IPS-20b (cell line): ENCODE results near the gene CNPY4.
A peak's percentile ranks its signal among the peaks of the same experiment; 100 is the strongest.

Experiments
- H3K27ac ChIP-seq: one replicate; pipeline ENCODE4 v1.5.1; 2013; ENCODE audit warnings: low read length
- H3K27me3 ChIP-seq: 2 replicates; pipeline ENCODE4 v1.6.1; 2013; ENCODE audit warnings: mild to moderate bottlenecking, low read length, inconsistent platforms; ENCODE audit not compliant: insufficient read depth
- H3K36me3 ChIP-seq: 2 replicates; pipeline ENCODE4 v1.6.1; 2013; ENCODE audit warnings: low read depth, mild to moderate bottlenecking, inconsistent platforms, low read length, moderate library complexity; ENCODE audit not compliant: insufficient read depth
- H3K4me1 ChIP-seq: 2 replicates; pipeline ENCODE4 v1.6.1; 2013; ENCODE audit warnings: mild to moderate bottlenecking, control low read depth, inconsistent platforms, low read length, moderate library complexity; ENCODE audit not compliant: insufficient read depth
- H3K4me3 ChIP-seq: 2 replicates; pipeline ENCODE4 v1.5.1; 2013; ENCODE audit warnings: mild to moderate bottlenecking, low read length, inconsistent platforms
- H3K9ac ChIP-seq: 2 replicates; pipeline ENCODE4 v1.6.1; 2013; ENCODE audit warnings: low read depth, mild to moderate bottlenecking, inconsistent platforms, low read length, moderate library complexity
- H3K9me3 ChIP-seq: 2 replicates; pipeline ENCODE4 v1.6.1; 2013; ENCODE audit warnings: mild to moderate bottlenecking, low read depth, low read length, inconsistent platforms; ENCODE audit not compliant: insufficient read depth

Gene CNPY4

DNA sequence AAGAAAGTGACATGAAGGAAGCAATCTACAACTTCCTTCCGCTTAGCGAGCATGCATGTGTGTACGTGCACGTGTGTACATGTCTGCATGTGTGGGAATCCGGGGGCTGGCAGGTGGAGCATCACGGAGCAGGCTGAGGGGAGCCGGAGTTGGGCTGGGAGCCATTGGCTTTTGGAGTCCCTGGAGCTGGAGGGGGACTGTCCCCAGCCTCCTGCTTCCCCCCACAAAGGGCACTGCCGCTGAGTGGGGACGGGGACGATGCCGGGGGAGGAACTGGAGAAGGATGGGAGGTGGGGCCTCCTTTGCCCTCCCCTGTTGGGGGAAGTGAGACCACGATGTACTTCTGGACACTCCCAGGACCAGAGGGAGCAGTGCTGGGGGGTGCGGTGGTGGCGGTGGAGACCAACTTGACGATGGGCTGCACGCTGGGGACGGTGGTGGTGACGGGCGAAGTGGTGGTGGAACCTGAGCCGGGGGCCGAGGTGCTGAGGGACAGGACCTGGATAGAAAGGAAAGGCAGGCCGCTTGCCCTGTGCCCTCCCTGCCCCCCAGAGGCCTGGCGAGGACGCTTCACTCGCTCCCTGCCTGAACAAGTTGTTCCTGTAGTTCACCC, 12.2 kb upstream of the CNPY4 start:
- no peaks in the 10 kb centered on the region for H3K9me3 ChIP-seq
- H3K27ac ChIP-seq = no peak overlapping the region
- H3K27me3 ChIP-seq = no peaks in the 10 kb centered on the region
- H3K4me1 ChIP-seq = 0 out of 2 replicates have a peak, but pooled peaks cover 2% of the 10 kb centered on the region
- no peak overlapping the region for H3K9ac ChIP-seq
- H3K36me3 ChIP-seq = peaks cover 84% of the 10 kb centered on the region
- no peak overlapping the region for H3K4me3 ChIP-seq

DNA sequence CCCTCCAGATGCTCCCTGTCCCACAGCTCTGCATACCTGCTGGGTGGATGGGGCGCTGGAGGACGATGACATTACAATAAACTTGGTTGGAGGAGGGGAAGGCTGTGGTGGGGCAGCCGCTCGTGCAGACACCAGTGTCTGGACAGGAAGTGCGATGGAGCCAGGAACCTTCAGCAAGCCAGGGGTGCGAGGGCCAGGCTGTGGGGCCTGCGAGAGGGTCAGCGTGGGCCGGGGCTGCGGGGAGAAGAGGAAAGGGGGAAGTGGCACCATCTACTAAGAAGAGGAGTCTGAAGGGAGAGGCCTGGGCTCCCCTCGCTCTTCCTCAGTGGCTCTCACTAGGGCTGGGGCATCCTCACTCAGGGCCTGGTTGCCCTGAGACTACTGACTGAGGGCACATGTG, 11.5 kb upstream of the CNPY4 start:
- Histone ChIP-seq H3K36me3 (peaks cover 91% of the 10 kb centered on the region), H3K27ac (no peak overlapping the region), H3K27me3 (no peaks in the 10 kb centered on the region), H3K9me3 (no peaks in the 10 kb centered on the region), H3K9ac (no peak overlapping the region), H3K4me1 (no peaks in the 10 kb centered on the region), H3K4me3 (no peak overlapping the region)

DNA sequence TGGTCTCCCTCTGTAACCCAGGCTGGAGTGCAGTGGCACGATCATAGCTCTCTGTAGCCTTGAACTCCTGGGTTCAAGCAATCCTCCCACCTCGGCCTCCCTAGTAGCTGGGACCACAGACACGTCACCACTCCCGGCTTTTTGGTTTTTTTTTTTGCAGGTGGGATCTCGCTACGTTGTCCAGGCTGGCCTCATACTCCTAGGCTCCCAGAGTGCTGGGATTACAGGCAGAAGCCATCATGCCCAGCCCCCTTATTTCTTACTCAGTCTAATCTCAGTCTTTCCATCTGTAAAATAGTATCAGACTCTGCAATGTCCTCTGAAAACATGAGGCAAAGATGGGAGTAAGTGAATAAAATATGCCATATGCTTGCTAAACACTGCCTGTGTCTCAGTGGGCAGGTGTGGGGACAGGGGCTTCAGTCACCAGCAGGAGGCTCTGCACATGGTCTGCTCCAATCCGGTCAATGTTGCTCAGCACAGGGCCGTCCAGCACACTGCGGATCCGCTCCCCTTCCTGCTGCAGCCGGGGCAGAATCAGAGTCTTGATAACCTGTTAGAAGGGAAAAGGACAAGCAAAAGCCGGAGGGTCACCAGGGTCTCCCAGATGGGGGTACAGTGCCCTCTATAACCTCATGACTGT, 9.8 kb upstream of the CNPY4 start:
- H3K27me3 ChIP-seq = no peaks in the 10 kb centered on the region
- H3K9me3 ChIP-seq = no peaks in the 10 kb centered on the region
- H3K27ac ChIP-seq = no peak overlapping the region
- H3K9ac ChIP-seq = no peak overlapping the region
- H3K36me3 ChIP-seq = peaks cover 91% of the 10 kb centered on the region
- H3K4me1 ChIP-seq = no peaks in the 10 kb centered on the region
- H3K4me3 ChIP-seq = no peak overlapping the region

DNA sequence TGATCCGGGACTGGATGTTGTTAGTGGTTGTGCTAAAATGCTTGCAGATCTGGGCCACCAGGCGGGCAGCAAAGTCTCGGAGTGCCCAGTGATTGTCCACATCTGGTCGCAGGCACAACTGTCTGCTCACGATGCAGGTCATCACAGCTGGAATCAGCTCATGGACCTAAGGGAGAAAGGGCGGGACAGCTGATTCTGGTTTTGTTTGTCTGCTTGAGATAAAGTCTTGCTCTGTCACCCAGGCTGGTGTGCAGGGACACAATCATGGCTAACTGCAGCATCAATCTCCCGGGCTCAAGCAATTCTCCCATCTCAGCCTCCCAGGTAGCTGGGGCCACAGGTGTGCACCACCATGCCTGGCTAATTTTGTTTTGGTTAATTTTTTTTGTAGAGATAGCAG, 8.3 kb upstream of the CNPY4 start:
- H3K36me3 ChIP-seq = peaks cover 79% of the 10 kb centered on the region
- H3K27me3 ChIP-seq = no peaks in the 10 kb centered on the region
- H3K9ac ChIP-seq = no peak overlapping the region
- no peaks in the 10 kb centered on the region for H3K4me1 ChIP-seq
- no peak overlapping the region for H3K27ac ChIP-seq
- no peak overlapping the region for H3K4me3 ChIP-seq
- H3K9me3 ChIP-seq = no peaks in the 10 kb centered on the region

DNA sequence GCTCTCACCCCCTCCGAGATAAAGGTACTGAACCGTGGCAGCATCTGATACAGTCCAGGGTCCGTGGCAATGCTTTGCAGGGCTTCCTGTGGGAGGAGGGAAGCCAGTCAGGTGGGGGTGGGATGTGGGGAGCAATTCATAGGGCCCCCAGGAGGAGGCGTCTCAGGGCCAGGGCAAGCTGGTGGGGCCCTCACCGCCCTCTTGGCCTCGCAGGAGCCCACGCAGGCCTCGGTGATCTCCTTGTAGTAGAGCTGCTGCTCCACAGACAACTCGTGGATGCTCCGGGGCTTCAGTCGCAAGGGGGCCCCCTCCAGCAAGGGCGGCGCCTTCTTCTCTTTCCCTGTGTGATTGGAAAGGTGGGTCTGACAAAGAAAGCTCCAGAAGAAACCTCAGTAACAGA, 7.5 kb upstream of the CNPY4 start:
- H3K27me3 ChIP-seq = no peaks in the 10 kb centered on the region
- no peak overlapping the region for H3K27ac ChIP-seq
- no peak overlapping the region for H3K9ac ChIP-seq
- H3K4me3 ChIP-seq = no peak overlapping the region
- no peaks in the 10 kb centered on the region for H3K4me1 ChIP-seq
- H3K9me3 ChIP-seq = no peaks in the 10 kb centered on the region
- H3K36me3 ChIP-seq = peaks cover 74% of the 10 kb centered on the region

DNA sequence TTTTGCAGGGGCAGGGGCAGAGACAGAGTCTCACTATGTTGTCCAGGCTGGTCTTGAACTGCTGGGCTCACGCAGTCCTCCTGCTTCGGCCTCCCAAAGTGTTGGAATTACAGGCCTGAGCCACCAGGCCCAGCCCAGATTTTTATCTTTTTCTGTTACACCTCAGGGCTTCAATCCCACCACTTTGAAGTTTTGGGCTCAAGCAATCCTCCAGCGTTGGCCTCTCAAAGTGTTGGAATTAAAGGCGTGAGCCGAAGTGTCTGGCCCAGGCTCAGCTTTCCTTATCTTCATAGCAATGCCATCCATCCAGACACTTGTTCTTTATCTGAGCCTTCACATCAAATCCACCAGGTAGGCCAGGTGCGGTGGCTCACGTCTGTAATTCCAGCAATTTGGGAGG, 4.4 kb upstream of the CNPY4 start:
- Histone ChIP-seq H3K27me3 (no peaks in the 10 kb centered on the region), H3K4me1 (no peaks in the 10 kb centered on the region), H3K9ac (no peak overlapping the region), H3K9me3 (no peaks in the 10 kb centered on the region), H3K4me3 (no peak overlapping the region), H3K27ac (no peak overlapping the region), H3K36me3 (peaks cover 44% of the 10 kb centered on the region)

DNA sequence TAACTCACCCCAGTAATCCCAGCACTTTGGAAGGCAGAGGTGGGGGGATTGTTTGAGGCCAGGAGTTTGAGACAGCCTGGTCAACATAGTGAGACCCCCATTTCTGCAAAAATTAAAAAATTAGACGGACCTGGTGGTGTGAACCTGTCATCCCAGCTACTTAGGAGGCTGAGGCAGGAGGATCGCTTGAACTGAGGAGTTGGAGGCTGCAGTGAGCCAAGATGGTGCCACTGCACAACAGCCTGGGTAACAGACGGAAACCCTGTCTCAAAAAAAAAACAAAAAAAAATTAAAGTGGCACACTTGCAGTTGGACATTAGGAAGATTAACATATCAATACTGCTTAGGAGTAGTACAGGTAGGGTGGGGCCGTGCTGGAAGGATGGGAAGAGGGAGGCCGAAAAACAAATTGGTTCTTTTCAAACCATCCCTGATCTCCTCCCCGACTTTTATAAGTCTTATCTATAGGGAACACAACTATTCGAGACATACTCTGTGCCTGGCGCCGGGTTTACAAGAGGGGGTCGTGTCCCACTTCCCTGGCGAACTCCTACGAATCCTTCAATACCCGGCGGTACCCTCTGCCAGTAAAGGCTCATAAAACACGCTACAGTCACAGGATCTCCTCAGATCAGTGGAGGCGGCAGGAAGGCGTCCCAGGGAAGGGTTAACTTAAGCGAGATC, 904 bp upstream of the CNPY4 start:
- no peaks in the 10 kb centered on the region for H3K9me3 ChIP-seq
- peak overlapping the region; percentile 92 for H3K4me3 ChIP-seq
- H3K9ac ChIP-seq = peak overlapping the region; percentile 93
- no peaks in the 10 kb centered on the region for H3K27me3 ChIP-seq
- 0 out of 2 replicates have a peak, but pooled peaks cover 5% of the 10 kb centered on the region for H3K4me1 ChIP-seq
- H3K36me3 ChIP-seq = peaks cover 10% of the 10 kb centered on the region
- H3K27ac ChIP-seq = peak overlapping the region; percentile 73

DNA sequence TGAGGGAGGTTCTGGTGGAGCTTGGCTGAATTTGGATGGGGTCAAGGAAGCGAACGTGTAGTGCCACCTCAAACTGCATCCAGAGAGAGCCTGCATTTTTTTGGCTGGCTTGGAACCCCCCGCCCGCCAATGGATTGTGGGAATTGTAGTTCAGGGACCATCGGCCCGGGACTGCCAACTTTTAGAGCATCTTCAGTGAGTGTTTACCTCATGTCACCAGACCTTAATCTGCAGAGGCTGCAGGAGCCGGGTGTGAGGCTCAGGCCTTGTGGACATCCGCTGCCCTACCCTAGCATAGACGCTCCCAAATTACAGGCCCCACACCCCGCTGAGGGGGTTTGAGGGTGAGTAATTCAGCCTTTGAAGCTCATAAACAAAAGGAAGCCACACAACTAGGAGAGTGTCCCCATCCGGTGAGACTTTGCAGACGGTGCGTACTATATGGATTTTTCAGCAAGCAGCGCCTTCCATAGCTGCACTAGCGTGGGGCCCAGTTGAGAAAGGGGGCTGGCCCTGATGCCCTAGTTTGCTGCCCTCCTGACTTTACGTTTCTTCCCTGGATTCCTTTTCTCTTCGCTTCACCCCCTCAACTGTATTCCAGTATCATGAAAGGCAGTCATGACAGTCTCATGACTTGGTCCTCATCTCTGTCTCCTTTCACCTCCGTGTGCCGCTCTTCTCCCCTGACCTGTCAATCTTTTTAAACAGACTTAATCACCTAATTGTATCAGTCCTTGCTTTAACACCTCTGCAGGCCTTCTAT, 717 bp downstream of the CNPY4 start:
- 0 out of 2 replicates have a peak, but pooled peaks cover 5% of the 10 kb centered on the region for H3K4me1 ChIP-seq
- H3K36me3 ChIP-seq = 0 out of 2 replicates have a peak, but pooled peaks cover 5% of the 10 kb centered on the region
- no peaks in the 10 kb centered on the region for H3K9me3 ChIP-seq
- H3K27me3 ChIP-seq = no peaks in the 10 kb centered on the region
- no peak overlapping the region for H3K27ac ChIP-seq
- peak overlapping the region; percentile 93; the same call in 1 of the 2 replicates for H3K9ac ChIP-seq
- peak overlapping the region; percentile 92 for H3K4me3 ChIP-seq

DNA sequence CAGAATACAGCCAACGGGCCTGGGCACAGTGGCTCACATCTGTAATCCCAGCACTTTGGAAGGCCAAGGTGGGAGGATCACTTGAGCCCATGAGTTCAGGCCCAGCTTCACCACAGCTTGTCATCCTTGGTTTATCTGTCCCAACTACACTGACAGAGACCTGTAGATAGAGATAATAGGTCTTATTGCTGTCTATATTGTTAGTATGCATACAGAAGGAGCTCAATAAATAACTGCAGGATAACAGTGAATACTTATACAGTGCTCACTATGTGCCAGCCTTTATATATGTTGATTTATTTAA, 1.3 kb downstream of the CNPY4 start:
- H3K27ac ChIP-seq = no peak overlapping the region
- peak overlapping the region; percentile 92; the same call in 1 of the 2 replicates for H3K4me3 ChIP-seq
- H3K9ac ChIP-seq = no peak overlapping the region
- H3K4me1 ChIP-seq = 0 out of 2 replicates have a peak, but pooled peaks cover 5% of the 10 kb centered on the region
- no peaks in the 10 kb centered on the region for H3K9me3 ChIP-seq
- no peaks in the 10 kb centered on the region for H3K27me3 ChIP-seq
- H3K36me3 ChIP-seq = 0 out of 2 replicates have a peak, but pooled peaks cover 10% of the 10 kb centered on the region

DNA sequence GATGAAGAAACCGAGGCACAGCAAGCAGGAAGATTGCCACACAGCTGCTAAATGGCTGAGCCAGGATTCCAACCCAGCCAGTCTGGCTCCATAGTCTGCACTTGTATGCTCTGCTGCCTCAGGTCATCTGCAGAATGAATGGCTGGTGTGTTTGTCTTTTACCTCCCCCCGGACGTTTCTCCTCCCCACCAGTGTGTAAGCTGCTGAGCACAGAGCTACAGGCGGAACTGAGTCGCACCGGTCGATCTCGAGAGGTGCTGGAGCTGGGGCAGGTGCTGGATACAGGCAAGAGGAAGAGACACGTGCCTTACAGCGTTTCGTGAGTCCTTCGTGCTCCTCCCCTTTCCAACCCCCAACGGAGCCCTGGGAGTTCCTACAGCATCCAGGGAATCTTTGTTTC, 2.6 kb downstream of the CNPY4 start:
- H3K27me3 ChIP-seq = no peaks in the 10 kb centered on the region
- H3K27ac ChIP-seq = no peak overlapping the region
- H3K9me3 ChIP-seq = no peaks in the 10 kb centered on the region
- 0 out of 2 replicates have a peak, but pooled peaks cover 6% of the 10 kb centered on the region for H3K36me3 ChIP-seq
- no peak overlapping the region for H3K9ac ChIP-seq
- no peak overlapping the region for H3K4me3 ChIP-seq
- H3K4me1 ChIP-seq = 0 out of 2 replicates have a peak, but pooled peaks cover 5% of the 10 kb centered on the region

DNA sequence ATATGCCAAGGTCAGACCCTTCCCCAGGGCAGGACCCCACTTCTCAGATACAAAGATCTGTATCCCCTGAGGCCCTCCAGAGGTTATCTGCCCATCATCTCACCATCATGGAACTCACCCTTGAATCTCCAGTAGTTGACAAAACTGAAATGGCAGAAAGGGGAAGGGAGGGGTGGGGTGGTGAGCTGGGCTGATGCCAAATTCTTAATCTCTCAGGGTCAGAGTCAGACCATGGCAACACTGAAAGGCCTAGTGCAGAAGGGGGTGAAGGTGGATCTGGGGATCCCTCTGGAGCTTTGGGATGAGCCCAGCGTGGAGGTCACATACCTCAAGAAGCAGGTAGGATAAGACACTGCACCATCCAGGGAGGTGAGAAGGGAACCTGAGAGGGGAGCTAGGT, 3.1 kb downstream of the CNPY4 start:
- no peak overlapping the region for H3K4me3 ChIP-seq
- H3K9me3 ChIP-seq = no peaks in the 10 kb centered on the region
- 0 out of 2 replicates have a peak, but pooled peaks cover 5% of the 10 kb centered on the region for H3K4me1 ChIP-seq
- H3K36me3 ChIP-seq = 0 out of 2 replicates have a peak, but pooled peaks cover 6% of the 10 kb centered on the region
- no peak overlapping the region for H3K9ac ChIP-seq
- H3K27me3 ChIP-seq = peaks cover 2% of the 10 kb centered on the region; the same call in 1 of the 2 replicates
- no peak overlapping the region for H3K27ac ChIP-seq
